Caco-2 (cell line): ENCODE measurements around the gene SPECC1. TPM values are rescaled to one million over a fixed set of nuclear protein-coding genes. Genes with fewer than 3 reads are reported as not detected.

ENCODE experiments used
- BruUV-seq: library from RNA; stranded (reverse); fragments of 400-500 nt; replicated peaks from 2 replicates; lab custom pipeline; 2021; lab: Mats Ljungman, UMichigan
- CTCF ChIA-PET: fragments of 300-600 bp; sonication (Branson Sonifier 250); formaldehyde crosslinking; loops from one replicate; lab custom pipeline; 2022; ENCODE audit warnings: antibody characterized with exemption; lab: Charles Lee
- POLR2A ChIA-PET: fragments of 300-600 bp; sonication (Branson Sonifier 250); formaldehyde crosslinking; loops from one replicate; lab custom pipeline; 2022; ENCODE audit warnings: antibody characterized with exemption; lab: Charles Lee
- DNase-seq, 2 experiments: peaks; one replicate each; pipeline versions ENCODE4 v3.0.0 to v3.0.0-alpha.2; 2020 to 2022
- H3K27me3 ChIP-seq: replicated peaks from 2 replicates; pipeline ENCODE4 v1.6.0; 2011; ENCODE audit warnings: low read length; ENCODE audit not compliant: control insufficient read depth, insufficient read depth
- H3K36me3 ChIP-seq: 2 replicates; pipeline ENCODE4 v1.5.1; 2011; ENCODE audit warnings: low read length; ENCODE audit not compliant: control insufficient read depth, insufficient read depth
- H3K4me1 ChIP-seq: fragments of 250-450 bp; sonication (Bioruptor Pico); 2 replicates; pipeline ENCODE4 v1.5.1; 2020; ENCODE audit warnings: mild to moderate bottlenecking
- H3K4me3 ChIP-seq: 2 replicates; pipeline ENCODE4 v1.5.1; 2011; ENCODE audit warnings: low read depth, mild to moderate bottlenecking, control low read depth, low read length
- H3K9me3 ChIP-seq: fragments of 250-450 bp; sonication (Bioruptor Pico); 2 replicates; pipeline ENCODE4 v1.5.1; 2020; ENCODE audit warnings: mild to moderate bottlenecking, moderate library complexity
- H3K27ac Mint-ChIP-seq: one replicate; pipeline ENCODE4 v1.8.0; 2022; ENCODE audit warnings: mixed read lengths; ENCODE audit not compliant: unreplicated experiment
- H3K27me3 Mint-ChIP-seq: one replicate; pipeline ENCODE4 v1.8.0; 2022; ENCODE audit warnings: mixed read lengths; ENCODE audit not compliant: insufficient read depth, unreplicated experiment
- H3K36me3 Mint-ChIP-seq: one replicate; pipeline ENCODE4 v1.8.0; 2022; ENCODE audit warnings: mild to moderate bottlenecking, mixed read lengths; ENCODE audit not compliant: insufficient read depth, unreplicated experiment
- H3K4me1 Mint-ChIP-seq: one replicate; pipeline ENCODE4 v1.8.0; 2022; ENCODE audit warnings: low read depth, mixed read lengths; ENCODE audit not compliant: unreplicated experiment
- H3K4me3 Mint-ChIP-seq: one replicate; pipeline ENCODE4 v1.8.0; 2022; ENCODE audit warnings: mild to moderate bottlenecking, moderate library complexity, mixed read lengths; ENCODE audit not compliant: unreplicated experiment
- H3K9me3 Mint-ChIP-seq: one replicate; pipeline ENCODE4 v1.8.0; 2022; ENCODE audit warnings: mixed read lengths; ENCODE audit not compliant: unreplicated experiment
- intact Hi-C: fragments of 100-400 bp; cut with micrococcal nuclease; formaldehyde crosslinking; loops from one replicate; pipeline ENCODE4 v1.10.0; 2022; ENCODE audit not compliant: unreplicated experiment
- total RNA-seq: library from RNA; stranded (reverse); gene quantifications from 2 replicates; pipeline ENCODE4 v1.2.3, GENCODE V29; 2022
- TF ChIP-seq, protein P1 (sequence below), 2 experiments: fragments of 200-600 bp in 1 of 2; IDR thresholded peaks; 1 replicate in 1 of 2; 2 replicates in 1 of 2; pipeline versions ENCODE4 v1.5.1 to v1.8.0; 2011 to 2022; ENCODE audit warnings: antibody characterized with exemption in 1 of 2, control low read depth in 1 of 2, inconsistent platforms in 1 of 2, low read depth in 1 of 2, low read length in 1 of 2, mild to moderate bottlenecking in 1 of 2, moderate library complexity in 1 of 2; ENCODE audit not compliant: insufficient read depth in 1 of 2, severe bottlenecking in 1 of 2, unreplicated experiment in 1 of 2

SPECC1 gene
- total RNA-seq, 1 experiment from 2014 or later = 123 TPM

DNA sequence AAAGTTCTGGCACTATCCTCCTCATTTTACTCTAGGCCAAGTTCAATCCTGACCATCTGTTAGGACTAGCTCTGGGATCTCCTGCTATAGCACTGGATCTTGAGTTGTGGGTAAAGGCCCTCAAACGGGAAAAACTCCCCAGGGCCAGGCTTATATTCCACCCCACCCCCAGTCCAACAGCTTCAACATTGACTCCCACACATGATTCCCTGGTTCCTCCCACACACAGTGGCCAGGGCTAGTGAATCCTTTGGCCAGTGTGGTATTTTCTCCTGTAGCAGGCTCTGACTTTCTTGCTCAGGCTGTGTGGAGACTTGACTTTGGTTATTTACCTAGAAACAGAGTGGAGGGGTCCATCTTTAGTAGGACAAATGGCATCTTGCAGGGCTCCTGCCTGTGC, 21.3 kb upstream of the SPECC1 start:
- H3K4me1 ChIP-seq = peaks cover 11% of the 10 kb centered on the region; the same call in 1 of the 2 replicates
- H3K27me3 Mint-ChIP-seq = no peaks in the 10 kb centered on the region
- no peaks in the 10 kb centered on the region for H3K36me3 ChIP-seq
- intact Hi-C loops = no loop called here
- H3K4me1 Mint-ChIP-seq = peaks cover 7% of the 10 kb centered on the region
- no peaks in the 10 kb centered on the region for H3K9me3 ChIP-seq
- no peak overlapping the region for H3K27ac Mint-ChIP-seq
- ChIA-PET POLR2A (no interaction called here), CTCF (no interaction called here)
- no peaks in the 10 kb centered on the region for H3K9me3 Mint-ChIP-seq
- no peaks in the 10 kb centered on the region for H3K36me3 Mint-ChIP-seq
- no peaks in the 10 kb centered on the region for H3K27me3 ChIP-seq
- H3K4me3 ChIP-seq = no peak overlapping the region
- TF ChIP-seq, protein P1, sequence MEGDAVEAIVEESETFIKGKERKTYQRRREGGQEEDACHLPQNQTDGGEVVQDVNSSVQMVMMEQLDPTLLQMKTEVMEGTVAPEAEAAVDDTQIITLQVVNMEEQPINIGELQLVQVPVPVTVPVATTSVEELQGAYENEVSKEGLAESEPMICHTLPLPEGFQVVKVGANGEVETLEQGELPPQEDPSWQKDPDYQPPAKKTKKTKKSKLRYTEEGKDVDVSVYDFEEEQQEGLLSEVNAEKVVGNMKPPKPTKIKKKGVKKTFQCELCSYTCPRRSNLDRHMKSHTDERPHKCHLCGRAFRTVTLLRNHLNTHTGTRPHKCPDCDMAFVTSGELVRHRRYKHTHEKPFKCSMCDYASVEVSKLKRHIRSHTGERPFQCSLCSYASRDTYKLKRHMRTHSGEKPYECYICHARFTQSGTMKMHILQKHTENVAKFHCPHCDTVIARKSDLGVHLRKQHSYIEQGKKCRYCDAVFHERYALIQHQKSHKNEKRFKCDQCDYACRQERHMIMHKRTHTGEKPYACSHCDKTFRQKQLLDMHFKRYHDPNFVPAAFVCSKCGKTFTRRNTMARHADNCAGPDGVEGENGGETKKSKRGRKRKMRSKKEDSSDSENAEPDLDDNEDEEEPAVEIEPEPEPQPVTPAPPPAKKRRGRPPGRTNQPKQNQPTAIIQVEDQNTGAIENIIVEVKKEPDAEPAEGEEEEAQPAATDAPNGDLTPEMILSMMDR (IDR thresholded peaks at IDR 0.05; ENCODE audit: insufficient read depth in 1 of 2, low read depth in 1 of 2, low read length in 1 of 2, severe bottlenecking in 1 of 2, unreplicated experiment in 1 of 2) = no peak
- BruUV-seq = no TSS peak
- no peak overlapping the region for H3K4me3 Mint-ChIP-seq
- no peak for DNase-seq

DNA sequence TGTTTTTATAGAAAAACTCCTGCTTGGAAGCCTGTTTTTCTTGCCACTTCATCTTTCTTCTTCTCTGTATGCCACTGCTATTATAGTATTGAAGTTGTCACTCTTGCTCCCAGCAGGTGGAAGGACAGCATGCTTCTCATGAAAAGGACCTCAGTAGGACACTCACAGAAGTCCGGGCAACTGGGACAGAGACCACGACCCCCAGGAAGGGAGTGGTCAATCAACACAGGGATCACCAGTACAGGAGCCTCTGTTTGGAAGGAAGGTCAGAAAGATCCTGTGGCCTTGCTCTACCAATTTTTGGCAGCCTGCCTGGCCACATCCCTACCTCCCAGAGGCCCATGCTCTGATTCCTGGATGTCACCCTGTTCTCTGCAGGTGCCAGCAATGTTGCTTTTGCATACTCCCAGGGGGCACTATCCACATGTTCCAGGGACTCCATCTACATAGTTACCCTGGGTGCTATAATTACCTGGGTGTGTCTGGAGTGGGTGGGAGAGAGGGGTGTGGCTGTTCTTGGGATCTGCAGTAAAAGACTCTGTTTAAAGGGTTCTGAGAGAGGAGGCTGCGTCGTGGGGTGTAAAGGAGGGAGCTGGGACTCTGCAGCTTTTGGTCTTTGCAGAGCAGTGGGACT, 17.8 kb upstream of the SPECC1 start:
- Mint-ChIP-seq H3K4me1 (peaks cover 14% of the 10 kb centered on the region), H3K27me3 (no peaks in the 10 kb centered on the region), H3K27ac (no peak overlapping the region), H3K9me3 (no peaks in the 10 kb centered on the region), H3K36me3 (no peaks in the 10 kb centered on the region), H3K4me3 (no peak overlapping the region)
- CTCF ChIA-PET = interaction anchor here (2.4 kb wide), 1 partner anchor 18 kb away, joined by 60 read pairs; the partner anchor contains the start of gene SPECC1
- no TSS peak for BruUV-seq
- Histone ChIP-seq H3K4me1 (peaks cover 15% of the 10 kb centered on the region; the same call in 1 of the 2 replicates), H3K4me3 (no peak overlapping the region), H3K27me3 (no peaks in the 10 kb centered on the region), H3K36me3 (no peaks in the 10 kb centered on the region), H3K9me3 (no peaks in the 10 kb centered on the region)
- POLR2A ChIA-PET = no interaction called here
- TF ChIP-seq, protein P1 (IDR thresholded peaks at IDR 0.05; ENCODE audit: insufficient read depth in 1 of 2, low read depth in 1 of 2, low read length in 1 of 2, severe bottlenecking in 1 of 2, unreplicated experiment in 1 of 2) = no peak
- intact Hi-C loops = no loop called here
- DNase-seq = no peak

DNA sequence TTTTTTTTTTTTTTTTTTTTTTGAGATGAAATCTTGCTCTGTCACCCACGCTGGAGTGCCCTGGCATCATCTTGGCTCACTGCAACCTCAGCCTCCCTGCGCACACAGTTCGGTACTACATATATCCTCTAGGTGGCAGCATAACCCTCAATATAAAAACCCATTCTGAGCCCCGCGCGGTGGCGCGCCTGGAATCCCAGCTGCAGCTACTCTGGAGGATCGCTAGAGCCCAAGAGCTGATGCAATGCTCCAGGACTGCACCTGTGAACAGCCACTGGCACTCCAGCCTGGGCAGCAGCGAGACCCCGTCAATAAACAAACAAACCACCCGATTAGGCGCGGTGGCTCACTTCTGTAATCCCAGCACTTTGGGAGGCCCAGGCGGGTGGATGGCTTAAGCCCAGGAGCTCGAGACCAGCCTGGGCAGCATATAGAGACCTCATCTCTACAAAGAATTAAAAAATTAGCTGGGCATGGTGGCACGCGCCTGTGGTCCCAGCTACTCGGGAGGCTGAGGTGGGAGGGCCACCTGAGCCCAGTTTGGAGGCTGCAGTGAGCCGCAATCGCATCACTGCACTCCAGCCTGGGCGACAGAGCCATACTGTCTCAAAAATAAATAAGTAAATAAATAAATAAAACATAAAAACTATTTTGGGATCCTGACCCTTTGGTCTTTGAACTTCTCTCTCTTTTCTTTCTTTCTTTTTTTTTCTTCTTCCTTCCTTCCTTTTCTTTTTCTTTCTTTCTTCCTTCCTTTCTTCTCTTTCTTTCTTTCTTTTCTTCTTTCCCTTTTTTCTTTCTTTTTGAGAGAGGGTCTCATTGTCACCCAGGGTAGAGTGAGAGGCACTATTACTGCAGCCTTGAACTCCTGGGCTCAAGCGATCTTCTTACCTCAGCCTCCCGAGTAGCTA, 16.1 kb upstream of the SPECC1 start:
- H3K9me3 Mint-ChIP-seq = no peaks in the 10 kb centered on the region
- Histone ChIP-seq H3K4me3 (no peak overlapping the region), H3K4me1 (peaks cover 4% of the 10 kb centered on the region; the same call in 1 of the 2 replicates), H3K27me3 (no peaks in the 10 kb centered on the region), H3K36me3 (no peaks in the 10 kb centered on the region), H3K9me3 (no peaks in the 10 kb centered on the region)
- ChIA-PET POLR2A (interaction anchor here (0.6 to 1.0 kb wide), 5 partner anchors 16 to 252 kb away, joined by 3 read pairs; partner anchors contain the start of gene AKAP10), CTCF (interaction anchor here (0.6 to 3.1 kb wide), 24 partner anchors 9 to 285 kb away, joined by 3 to 60 read pairs (median 5); partner anchors contain the start of genes AKAP10 and SPECC1)
- H3K27me3 Mint-ChIP-seq = no peaks in the 10 kb centered on the region
- peak; percentile 93 for DNase-seq
- TF ChIP-seq, protein P1 (IDR thresholded peaks at IDR 0.05; ENCODE audit: insufficient read depth in 1 of 2, low read depth in 1 of 2, low read length in 1 of 2, severe bottlenecking in 1 of 2, unreplicated experiment in 1 of 2) = peak; percentile 76 to 80
- H3K27ac Mint-ChIP-seq = peak overlapping the region; percentile 71
- H3K36me3 Mint-ChIP-seq = no peaks in the 10 kb centered on the region
- peaks cover 7% of the 10 kb centered on the region for H3K4me1 Mint-ChIP-seq
- BruUV-seq = no TSS peak
- H3K4me3 Mint-ChIP-seq = peak overlapping the region; percentile 66
- intact Hi-C loops = loop anchor here (1.0 kb wide), 4 partner anchors 16 to 123 kb away; partner anchors contain the start of gene SPECC1
